Transverse colon (tissue), 4 donors: ENCODE results near the gene KMT2C. TPM values are rescaled to one million over a fixed set of nuclear protein-coding genes. Genes with fewer than 3 reads are reported as not detected.
"Not testable (repeated sequence)": the region's sequence is repeated elsewhere in the genome, so short reads cannot be mapped to it uniquely, and the experiment has no call there.

Experiments used
- DNase-seq: peaks from one replicate; pipeline ENCODE4 v3.0.0-alpha.2; 2019
- H3K27ac ChIP-seq, 4 donors: fragments of 200-600 bp; sonication (generic); 2 replicates each; pipeline ENCODE4 v1.5.1; 2016 to 2018; ENCODE audit warnings: inconsistent platforms in 4 of 4
- H3K27me3 ChIP-seq: fragments of 200-600 bp; sonication (generic); 2 replicates; pipeline ENCODE4 v1.5.1; 2017; ENCODE audit warnings: inconsistent platforms
- H3K36me3 ChIP-seq, 4 donors: fragments of 200-600 bp; sonication (generic); 2 replicates each; pipeline ENCODE4 v1.5.1; 2017 to 2019; ENCODE audit warnings: inconsistent platforms in 4 of 4
- H3K4me1 ChIP-seq, 4 donors: fragments of 200-600 bp; sonication (generic); 2 replicates each; pipeline ENCODE4 v1.5.1; 2017 to 2020; ENCODE audit warnings: inconsistent platforms in 4 of 4
- H3K4me3 ChIP-seq, 4 donors: fragments of 200-600 bp; sonication (generic); 1 replicate in 1 of 4; 2 replicates in 3 of 4; pipeline versions ENCODE4 v1.5.1 to v1.6.1; 2017 to 2019; ENCODE audit warnings: inconsistent platforms in 4 of 4
- H3K9me3 ChIP-seq, 2 donors: fragments of 200-600 bp; sonication (generic); 2 replicates each; pipeline ENCODE4 v1.5.1; 2017 to 2019; ENCODE audit warnings: inconsistent platforms in 2 of 2
- CTCF ChIP-seq, 5 experiments: fragments of 200-600 bp in 3 of 5; fragments of 450-650 bp in 2 of 5; sonication (generic) in 3 of 5; IDR thresholded peaks; 1 replicate in 2 of 5; 2 replicates in 3 of 5; pipeline ENCODE4 v1.5.1; 2016 to 2017; ENCODE audit warnings: antibody characterized with exemption in 5 of 5, inconsistent platforms in 3 of 5, mild to moderate bottlenecking in 2 of 5, moderate library complexity in 1 of 5
- EP300 ChIP-seq: sonication (generic); formaldehyde crosslinking; IDR thresholded peaks from one replicate; pipeline ENCODE4 v1.6.1; 2017; ENCODE audit warnings: antibody characterized with exemption, low read depth
- POLR2A ChIP-seq: fragments of 450-650 bp; IDR thresholded peaks from one replicate; pipeline ENCODE4 v1.6.1; 2016; ENCODE audit warnings: antibody characterized with exemption, mild to moderate bottlenecking, moderate library complexity
- POLR2AphosphoS5 ChIP-seq, 3 donors: sonication (generic); formaldehyde crosslinking; IDR thresholded peaks; one replicate each; pipeline ENCODE4 v1.6.1; 2016; ENCODE audit warnings: antibody characterized with exemption in 3 of 3
- WGBS, 2 donors: methylation state at CpG; one replicate each; pipeline ENCODE4 v1.1.5; 2018; ENCODE audit warnings: low coverage in 1 of 2; 5-methylcytosine and 5-hydroxymethylcytosine counted together
- in situ Hi-C, 4 donors: fragments of 200-750 bp; cut with MboI; loops; one replicate each; pipeline versions ENCODE4 v1.15.0 to v1.15.1; 2017; ENCODE audit warnings: low sequenced_read_pairs in 3 of 4, low pct_ligation_motif_present in 1 of 4, low pct_unique_long_range_greater_than_20kb in 1 of 4
- intact Hi-C: fragments of 100-400 bp; cut with DNase I; formaldehyde crosslinking; loops from one replicate; pipeline ENCODE4 v1.15.1; 2023; ENCODE audit warnings: low total_unique reads
- total RNA-seq, 4 donors: library from RNA; depleted of rRNA; stranded (reverse); fragments of >200 nt; gene quantifications; one replicate each; pipeline ENCODE4 v1.1.0, GENCODE V29; 2016

KMT2C gene
- total RNA-seq, 4 donors from 2014 or later: 72.6 to 99.5 (median 83.8) TPM

GRCh38 chr7:152313217-152313616 lies 122.6 kb downstream of the KMT2C start:
- Histone ChIP-seq H3K4me1 (peaks cover 11 to 34% (median 18%) of the 10 kb centered on the region in 4 donors), H3K4me3 (no peak overlapping the region), H3K27me3 (no peaks in the 10 kb centered on the region), H3K9me3 (no peaks in the 10 kb centered on the region), H3K36me3 (peaks cover 0 to 26% (median 6%) of the 10 kb centered on the region in 4 donors), H3K27ac (no peak overlapping the region)
- intact Hi-C loops (no loop called here), in situ Hi-C loops (no loop called here)
- no peak for DNase-seq
- no peak for TF ChIP-seq POLR2AphosphoS5 (IDR thresholded peaks at IDR 0.05)
- no peak for TF ChIP-seq POLR2A
- TF ChIP-seq CTCF (IDR thresholded peaks at IDR 0.05): no peak
- no peak for TF ChIP-seq EP300

- Histone ChIP-seq H3K36me3 (peaks cover 0 to 26% (median 6%) of the 10 kb centered on the region in 4 donors), H3K4me3 (no peak overlapping the region), H3K4me1 (peaks cover 11 to 34% (median 18%) of the 10 kb centered on the region in 4 donors), H3K9me3 (no peaks in the 10 kb centered on the region), H3K27ac (no peak overlapping the region), H3K27me3 (no peaks in the 10 kb centered on the region)
- TF ChIP-seq POLR2AphosphoS5 (IDR thresholded peaks at IDR 0.05) (no peak), POLR2A (no peak), CTCF (IDR thresholded peaks at IDR 0.05) (no peak), EP300 (no peak)
- in situ Hi-C loops (no loop called here), intact Hi-C loops (no loop called here)
- 81 to 82% methylated on average over 2 of the region's 2 CpGs for WGBS, 2 donors
- no peak for DNase-seq
Measured at GRCh38 chr7:152312316-152312715, 123.5 kb downstream of the KMT2C start.

- no peak for DNase-seq
- H3K4me1 ChIP-seq: peaks cover 0 to 10% (median 3%) of the 10 kb centered on the region in 4 donors
- no peaks in the 10 kb centered on the region for H3K9me3 ChIP-seq
- H3K36me3 ChIP-seq: peaks cover 0 to 37% (median 16%) of the 10 kb centered on the region in 4 donors
- H3K27ac ChIP-seq: no peak overlapping the region
- no peak overlapping the region for H3K4me3 ChIP-seq
- TF ChIP-seq EP300: no peak
- TF ChIP-seq POLR2A: no peak
- TF ChIP-seq CTCF (IDR thresholded peaks at IDR 0.05): no peak
- TF ChIP-seq POLR2AphosphoS5 (IDR thresholded peaks at IDR 0.05): no peak
- in situ Hi-C loops: no loop called here
- intact Hi-C loops: no loop called here
- no peaks in the 10 kb centered on the region for H3K27me3 ChIP-seq
Measured at GRCh38 chr7:152307902-152308301, 127.9 kb downstream of the KMT2C start.

GRCh38 chr7:152299542-152300143 lies 136.2 kb downstream of the KMT2C start:
- H3K9me3 ChIP-seq, H3K27me3 ChIP-seq, intact Hi-C loops, DNase-seq, H3K4me3 ChIP-seq, in situ Hi-C loops, H3K36me3 ChIP-seq, H3K27ac ChIP-seq, H3K4me1 ChIP-seq: not testable (repeated sequence)
- WGBS, 2 donors: 94 to 100% methylated on average over 1 to 2 of the region's 2 CpGs

GRCh38 chr7:152292897-152293296 lies 142.9 kb downstream of the KMT2C start:
- Histone ChIP-seq H3K27ac (no peak overlapping the region), H3K4me1 (peaks cover 0 to 11% (median 3%) of the 10 kb centered on the region in 4 donors), H3K36me3 (peaks cover 0 to 4% (median 2%) of the 10 kb centered on the region in 4 donors), H3K27me3 (no peaks in the 10 kb centered on the region), H3K9me3 (no peaks in the 10 kb centered on the region), H3K4me3 (no peak overlapping the region)
- in situ Hi-C loops (no loop called here), intact Hi-C loops (no loop called here)
- no peak for DNase-seq
- TF ChIP-seq CTCF (IDR thresholded peaks at IDR 0.05): no peak
- TF ChIP-seq POLR2A: no peak
- TF ChIP-seq POLR2AphosphoS5 (IDR thresholded peaks at IDR 0.05): no peak
- no peak for TF ChIP-seq EP300
- 76 to 77% methylated on average over 2 of the region's 2 CpGs for WGBS, 2 donors

GRCh38 chr7:152286972-152287371 lies 148.8 kb downstream of the KMT2C start:
- WGBS, 2 donors: 95% methylated on average over 3 of the region's 3 CpGs; no CpG with 5 or more reads in 1 of the 2 donors
- H3K27ac ChIP-seq, H3K4me1 ChIP-seq, DNase-seq, H3K27me3 ChIP-seq, H3K4me3 ChIP-seq, in situ Hi-C loops, intact Hi-C loops, H3K9me3 ChIP-seq: not testable (repeated sequence)
- peaks cover 0 to 12% (median 2%) of the 10 kb centered on the region in 4 donors for H3K36me3 ChIP-seq

GRCh38 chr7:152286219-152286618 lies 149.6 kb downstream of the KMT2C start:
- H3K9me3 ChIP-seq, H3K27ac ChIP-seq, DNase-seq, H3K27me3 ChIP-seq, intact Hi-C loops, H3K4me3 ChIP-seq, in situ Hi-C loops, H3K4me1 ChIP-seq: not testable (repeated sequence)
- peaks cover 0 to 12% (median 2%) of the 10 kb centered on the region in 4 donors for H3K36me3 ChIP-seq
